Measurements from ENCODE around the gene COQ2. TPM values are rescaled to one million over a fixed set of nuclear protein-coding genes. Genes with fewer than 3 reads are reported as not detected.
A peak's percentile ranks its signal among the peaks of the same experiment; 100 is the strongest.
"Not testable (repeated sequence)": the region's sequence is repeated elsewhere in the genome, so short reads cannot be mapped to it uniquely, and the experiment has no call there.

COQ2 gene
- total RNA-seq, 2 donors from 2014 or later: 18.9 to 23.3 TPM

DNA sequence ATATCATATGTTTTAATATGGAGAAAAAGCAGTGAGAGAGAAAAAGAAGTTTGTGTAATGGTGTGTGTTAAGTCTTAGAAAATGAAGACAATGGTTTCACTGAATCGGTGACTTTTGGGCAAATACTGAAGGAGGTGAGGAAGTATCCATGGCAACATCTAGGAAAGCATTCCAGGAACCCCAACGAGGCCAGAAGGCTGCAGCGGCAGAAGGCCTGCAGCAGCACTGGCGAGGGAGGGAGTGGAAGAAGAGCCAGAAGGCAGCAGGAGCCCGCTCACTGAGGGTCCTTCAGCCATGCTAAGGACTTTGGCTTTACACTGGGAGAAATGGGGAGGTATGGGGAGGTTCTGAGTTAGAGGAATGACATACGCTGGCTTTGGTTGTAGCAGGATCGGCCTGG is 26.8 kb downstream of the COQ2 start:
- DNase-seq: no peak
- intact Hi-C loops (cut with DNase I, micrococcal nuclease): no loop called here
- ATAC-seq: no peak

DNA sequence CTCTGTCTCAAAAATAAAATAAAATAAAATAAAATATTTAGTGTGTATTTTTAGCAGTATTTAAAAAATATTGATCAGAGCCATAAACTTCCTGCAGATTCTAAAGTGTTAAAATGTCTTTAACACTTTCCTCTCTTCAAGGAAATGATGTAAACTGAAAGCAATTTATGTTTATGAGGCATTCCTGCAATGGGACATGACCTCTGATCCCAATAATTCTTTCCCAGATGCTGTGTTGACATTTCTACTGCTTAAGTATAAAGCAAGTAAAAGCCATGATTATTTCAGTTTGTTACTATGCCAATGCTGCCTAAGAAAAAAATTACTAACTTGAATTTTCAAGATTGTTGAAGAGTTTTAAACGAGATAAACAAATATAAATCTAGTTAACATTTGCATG is 29.0 kb downstream of the COQ2 start:
- intact Hi-C loops (cut with DNase I, micrococcal nuclease): no loop called here
- ATAC-seq: peak; percentile 64
- DNase-seq: no peak

DNA sequence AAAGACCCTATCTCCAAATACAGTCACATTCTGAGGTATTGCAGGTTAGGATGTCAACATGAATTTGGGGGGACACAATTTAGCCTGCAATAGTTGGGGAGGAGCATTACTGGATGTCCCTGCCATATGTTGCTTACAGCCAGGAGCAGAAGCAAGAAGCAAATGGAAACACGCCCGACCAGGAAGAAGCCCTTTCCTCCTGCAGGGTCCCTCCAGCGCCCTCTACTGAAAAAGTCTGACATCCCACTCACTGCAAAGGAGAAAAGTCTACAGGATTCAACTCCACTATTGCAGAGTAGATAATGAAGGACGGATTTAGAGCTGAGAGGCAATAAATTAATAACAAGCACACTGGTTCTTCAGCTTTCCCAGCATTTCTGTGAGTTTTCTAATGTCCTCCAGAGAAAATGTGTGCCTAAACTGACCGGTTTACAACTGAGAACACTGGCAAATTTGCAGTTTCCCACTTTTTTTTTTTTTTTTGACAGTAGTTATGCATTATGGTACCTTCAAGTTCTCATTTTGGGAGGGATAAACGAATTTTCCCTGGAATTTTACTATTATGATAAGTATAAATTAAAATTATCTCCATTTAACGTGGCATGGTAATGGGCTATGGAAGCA is 31.7 kb downstream of the COQ2 start:
- DNase-seq (peak; percentile 85 to 89), ATAC-seq (peak; percentile 48)
- intact Hi-C loops (cut with DNase I, micrococcal nuclease): loop anchor here in 1 of 2 donors (5.0 kb wide), 1 partner anchor 181 kb away; no protein-coding TSS in a partner anchor

DNA sequence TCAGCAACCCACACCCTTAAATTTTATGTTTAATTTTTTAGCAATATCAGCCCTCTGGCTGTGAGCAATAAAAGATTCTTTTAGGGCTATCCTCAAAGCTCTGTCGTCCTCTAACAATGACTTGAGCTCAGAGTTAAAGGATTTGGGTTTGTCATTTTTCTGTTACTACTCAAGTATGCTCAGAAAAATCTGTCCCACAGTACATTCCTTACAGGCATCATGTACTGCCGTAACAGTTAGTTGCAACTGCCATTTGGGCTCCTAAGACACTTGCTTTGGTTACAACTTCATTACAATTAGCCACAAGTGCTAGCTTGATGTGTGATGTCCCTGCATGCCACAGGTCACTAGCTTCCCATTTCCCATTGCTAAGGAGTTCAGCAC is 33.2 kb downstream of the COQ2 start:
- intact Hi-C loops (cut with DNase I, micrococcal nuclease): loop anchor here in 1 of 2 donors (5.0 kb wide), 1 partner anchor 179 kb away; no protein-coding TSS in a partner anchor
- ATAC-seq (no peak), DNase-seq (no peak)

DNA sequence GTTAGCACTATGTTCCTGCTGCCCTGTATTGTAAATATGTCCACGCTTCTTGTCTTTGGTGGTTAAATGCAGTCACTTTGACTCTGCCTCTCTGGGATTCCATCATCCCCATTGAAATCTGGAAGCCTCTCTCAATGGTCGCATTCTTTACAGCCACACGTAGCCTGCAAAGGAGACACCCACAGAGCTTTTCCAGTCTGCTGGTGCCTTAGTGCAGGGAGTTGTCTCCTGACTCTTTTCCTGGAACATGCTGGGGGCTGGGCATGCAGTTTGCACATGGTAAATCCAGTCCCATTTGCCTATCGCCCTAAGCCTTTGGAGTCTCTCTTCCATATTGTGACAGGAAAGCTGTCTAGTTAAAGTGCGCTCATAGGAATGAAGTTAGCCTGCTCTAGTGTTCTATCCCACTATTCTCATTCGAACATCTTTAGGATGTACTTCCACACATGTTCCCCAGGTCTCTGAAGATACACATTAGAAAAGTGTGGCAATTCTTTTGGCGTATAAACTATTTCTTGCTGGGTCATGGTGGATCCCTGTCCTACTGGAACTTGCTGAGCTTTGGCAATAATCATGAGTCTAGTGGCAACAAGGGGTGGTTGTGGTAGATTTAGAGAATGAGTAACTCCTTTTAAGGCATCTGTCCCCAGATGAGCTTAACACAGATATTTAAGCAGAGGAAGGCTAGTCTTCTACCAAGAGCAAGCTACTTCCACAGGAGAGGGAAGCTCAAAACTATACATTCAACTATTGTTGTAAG is 33.7 kb downstream of the COQ2 start:
- intact Hi-C loops (cut with DNase I, micrococcal nuclease): loop anchor here in 1 of 2 donors (5.0 kb wide), 1 partner anchor 179 kb away; no protein-coding TSS in a partner anchor
- ATAC-seq (no peak), DNase-seq (no peak)

DNA sequence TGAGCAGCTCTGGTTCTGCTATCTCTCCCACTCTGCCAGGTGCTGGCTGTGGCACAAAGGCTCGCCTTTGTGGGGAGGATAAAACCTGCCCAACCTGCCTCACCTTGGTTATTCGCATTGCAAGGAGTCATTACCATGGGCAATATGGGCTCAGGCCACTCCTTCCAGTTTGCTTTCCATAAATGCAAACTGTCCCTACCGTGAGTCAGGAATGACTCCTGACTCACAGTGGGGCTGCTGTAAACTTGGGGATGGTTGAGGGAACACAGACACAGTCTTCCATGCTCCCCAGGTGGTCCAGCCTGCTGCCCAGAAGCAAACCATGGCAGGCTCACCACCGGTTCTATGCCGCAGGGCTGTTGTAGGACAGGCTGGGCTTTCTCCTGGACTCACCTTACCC is 36.1 kb downstream of the COQ2 start:
- DNase-seq: peak; percentile 64 to 79
- intact Hi-C loops (cut with DNase I, micrococcal nuclease): no loop called here
- ATAC-seq: peak; percentile 85

DNA sequence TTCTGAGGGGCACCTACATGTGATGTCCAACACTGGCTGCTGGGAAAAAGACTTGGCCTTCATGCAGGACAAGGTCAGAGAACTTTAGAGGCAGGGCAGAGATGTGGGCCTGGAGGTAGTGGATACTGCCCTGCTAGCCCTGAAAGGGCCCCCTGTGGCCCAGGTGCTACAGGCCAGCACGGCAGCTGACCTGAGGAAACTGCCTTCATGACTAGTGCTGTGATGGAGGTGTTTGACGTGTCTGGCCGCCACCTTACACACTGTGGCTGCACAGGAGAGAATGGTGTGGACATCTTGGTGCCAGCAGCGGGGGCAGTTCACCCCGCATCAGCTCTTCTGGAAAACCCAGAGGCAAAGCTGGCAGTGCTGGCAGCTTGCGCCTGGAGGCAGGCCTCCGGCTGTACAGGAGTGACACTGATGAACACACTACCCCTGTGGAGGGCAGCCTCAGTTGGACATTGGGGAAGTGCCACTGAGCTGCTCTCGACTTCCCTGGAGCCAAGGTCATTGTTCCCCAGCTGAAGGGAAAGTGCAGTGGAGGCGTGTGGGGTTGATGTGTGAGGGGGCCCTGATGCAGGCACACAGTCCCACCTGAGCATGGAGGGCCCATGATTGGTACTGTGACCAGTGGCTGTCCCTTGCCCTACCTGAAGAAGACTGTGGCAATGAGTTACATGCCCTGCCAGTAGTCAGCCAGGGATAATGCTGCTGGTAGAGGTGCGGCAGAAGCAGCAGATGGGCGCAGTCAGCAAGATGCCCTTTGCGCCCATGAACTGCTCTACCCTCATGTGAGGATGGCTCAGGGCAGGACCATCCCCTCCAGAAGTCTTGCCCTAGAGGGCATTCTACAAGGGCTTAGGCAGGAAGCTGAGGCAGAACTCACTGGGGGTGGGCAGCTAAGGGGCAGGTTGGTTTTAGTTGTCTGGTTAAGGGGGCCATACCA is 36.9 kb downstream of the COQ2 start:
- DNase-seq (peak in 1 of 2 donors; percentile 41), ATAC-seq (peak; percentile 74)
- intact Hi-C loops (cut with DNase I, micrococcal nuclease): no loop called here

DNA sequence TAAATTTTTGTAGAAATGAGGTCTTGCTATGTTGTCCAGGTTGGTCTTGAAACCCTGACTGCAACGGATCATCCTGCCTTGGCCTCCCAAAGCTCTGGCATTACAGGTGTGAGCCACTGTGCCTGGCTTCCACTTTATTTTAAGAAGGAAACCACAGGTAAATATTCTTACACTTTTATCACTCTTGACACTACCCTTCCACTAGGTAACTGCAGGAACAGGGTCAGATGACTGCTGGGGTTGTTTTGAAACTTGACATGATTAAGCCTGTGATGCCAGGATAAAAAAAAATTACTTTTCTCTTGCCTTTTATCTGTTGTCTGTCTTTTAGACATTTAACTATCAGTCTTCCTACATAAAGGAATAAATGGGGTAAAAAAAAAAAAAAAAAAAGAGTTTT is 43.5 kb downstream of the COQ2 start:
- peak; percentile 33 for ATAC-seq
- intact Hi-C loops (cut with DNase I, micrococcal nuclease): no loop called here
- DNase-seq: no peak

DNA sequence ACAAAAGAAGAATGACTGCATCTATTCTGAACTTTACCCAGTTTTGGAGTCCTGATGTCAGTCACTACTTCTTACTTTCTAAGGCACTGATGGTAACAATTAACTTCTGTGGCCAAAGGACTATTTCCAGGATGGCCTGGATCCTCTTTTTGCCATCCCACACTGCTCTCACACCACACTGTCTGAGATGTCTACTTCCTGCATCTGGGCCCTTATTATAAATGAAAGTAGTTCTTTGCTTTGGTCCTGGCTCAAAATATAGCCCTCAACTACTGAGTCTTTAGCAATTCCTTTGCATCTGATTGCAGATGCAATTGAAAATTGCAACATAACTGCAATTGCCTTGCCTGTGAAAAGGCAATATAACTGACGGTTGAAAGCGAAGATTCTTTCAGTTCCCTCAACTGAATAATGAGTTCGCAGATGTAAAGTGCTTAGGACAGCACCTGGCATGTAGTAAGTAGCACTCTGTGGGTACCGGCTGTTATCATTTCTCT is 44.2 kb downstream of the COQ2 start:
- peak; percentile 72 for ATAC-seq
- intact Hi-C loops (cut with DNase I, micrococcal nuclease): no loop called here
- DNase-seq: no peak

DNA sequence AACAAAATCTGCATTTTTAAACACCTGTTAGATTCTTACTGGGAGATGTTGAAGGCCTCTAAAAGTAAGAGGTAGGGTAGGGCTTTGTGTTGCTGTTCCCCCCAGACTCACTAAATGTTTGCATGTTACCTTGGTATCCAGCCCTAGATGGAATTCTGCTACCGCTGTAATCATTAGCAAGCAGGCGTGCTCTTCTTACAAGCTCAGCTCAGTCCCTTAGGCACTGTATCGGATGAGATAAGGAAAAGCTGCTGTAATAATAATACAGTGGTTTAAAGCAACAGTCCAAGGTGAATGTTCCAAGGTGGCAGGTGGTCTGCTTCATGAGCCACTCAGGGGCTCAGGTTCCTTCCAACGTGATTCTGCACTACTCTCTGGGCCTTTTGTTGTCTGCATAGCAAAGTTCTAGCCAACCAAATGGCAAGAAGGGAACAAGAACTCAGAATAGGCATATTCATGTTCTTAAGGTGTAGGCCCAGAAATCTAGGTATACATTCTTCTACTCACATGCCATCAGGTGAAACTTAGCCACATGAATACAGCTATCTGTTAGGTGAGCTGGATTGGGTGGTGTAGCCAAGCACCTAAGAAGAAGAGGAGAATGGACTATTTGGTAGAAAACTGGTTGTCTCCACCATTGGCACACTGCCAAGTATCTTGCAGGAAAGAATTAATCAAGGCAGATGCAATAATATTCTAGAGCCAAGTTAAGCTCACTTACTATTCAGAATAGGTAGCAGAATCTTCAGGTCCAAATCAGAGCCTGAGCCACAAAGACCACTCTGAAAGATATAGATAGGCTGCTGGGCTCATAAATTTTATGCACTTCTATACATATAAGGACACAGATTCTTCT is 46.0 kb downstream of the COQ2 start:
- intact Hi-C loops (cut with DNase I, micrococcal nuclease): no loop called here
- no peak for DNase-seq
- ATAC-seq: no peak

DNA sequence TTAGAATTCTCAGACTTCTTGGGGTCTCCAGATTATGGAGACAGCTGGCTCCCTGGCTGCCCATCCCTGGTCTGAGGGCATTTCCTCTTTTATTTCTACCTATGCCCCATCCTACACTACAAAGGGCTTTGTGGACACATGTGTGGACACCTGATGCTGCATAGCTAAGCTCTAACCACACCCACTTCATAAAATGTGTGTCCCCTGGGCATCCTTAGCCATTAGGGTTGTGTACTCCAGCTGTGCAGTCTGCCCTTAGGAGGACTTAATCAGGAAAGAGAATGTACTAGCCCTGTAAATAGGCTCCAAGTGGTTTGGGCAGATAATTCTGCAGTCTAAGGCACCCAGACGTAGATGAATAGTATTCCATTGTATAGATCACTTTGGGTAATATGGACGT is 47.0 kb downstream of the COQ2 start:
- intact Hi-C loops (cut with DNase I, micrococcal nuclease): no loop called here
- ATAC-seq (peak; percentile 43), DNase-seq (no peak)

DNA sequence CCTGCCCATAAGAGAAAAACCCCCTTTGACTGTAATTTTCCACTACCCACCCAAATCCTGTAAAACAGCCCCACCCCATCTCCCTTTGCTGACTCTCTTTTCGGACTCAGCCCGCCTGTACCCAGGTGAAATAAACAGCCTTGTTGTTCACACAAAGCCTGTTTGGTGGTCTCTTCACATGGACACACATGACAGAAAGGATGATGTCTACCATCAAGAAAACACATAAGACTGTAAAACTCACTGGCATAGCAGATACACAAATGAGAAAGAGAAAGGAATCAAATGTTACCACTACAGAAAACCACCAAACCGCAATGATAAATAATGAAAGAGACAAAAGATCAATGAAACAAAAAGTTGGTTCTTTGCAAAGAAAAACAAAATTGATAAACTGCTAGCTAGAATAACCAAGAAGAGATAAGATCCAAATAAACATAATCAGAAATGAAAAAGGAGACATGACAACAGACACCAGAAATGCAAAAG is 48.9 kb downstream of the COQ2 start:
- DNase-seq; ATAC-seq; intact Hi-C loops (cut with DNase I, micrococcal nuclease): not testable (repeated sequence)

DNA sequence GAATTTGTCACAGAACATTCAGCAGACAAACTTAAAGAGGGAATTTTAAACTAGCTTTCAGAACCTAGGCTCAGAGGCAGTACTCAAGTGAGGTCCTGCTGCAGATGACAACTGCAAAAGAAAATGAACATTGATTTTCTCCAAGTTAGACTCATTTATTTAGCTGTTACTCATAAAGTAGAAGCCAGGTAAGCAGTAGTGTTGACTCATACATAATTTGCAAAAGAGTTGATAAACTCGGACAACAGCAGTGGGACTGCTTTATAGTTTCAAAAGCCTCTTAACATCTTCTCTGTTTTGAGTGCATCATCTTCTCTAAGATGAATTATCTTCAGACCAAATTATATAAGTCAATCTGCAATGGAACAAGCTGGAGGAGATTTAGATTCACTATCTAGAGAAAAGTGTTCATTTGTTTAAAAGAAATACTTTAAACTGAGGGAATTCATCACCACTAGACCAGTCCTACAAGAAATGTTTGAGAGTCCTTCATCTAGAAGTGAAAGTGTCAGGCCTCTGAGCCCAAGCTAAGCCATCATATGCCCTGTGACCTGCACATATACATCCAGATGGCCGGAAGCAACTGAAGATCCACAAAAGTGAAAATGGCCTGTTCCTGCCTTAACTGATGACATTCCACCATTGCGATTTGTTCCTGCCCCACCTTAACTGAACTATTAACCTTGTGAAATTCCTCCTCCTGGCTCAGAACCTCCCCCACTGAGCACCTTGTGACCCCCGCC is 49.5 kb downstream of the COQ2 start:
- intact Hi-C loops (cut with DNase I, micrococcal nuclease): no loop called here
- no peak for ATAC-seq
- no peak for DNase-seq

DNA sequence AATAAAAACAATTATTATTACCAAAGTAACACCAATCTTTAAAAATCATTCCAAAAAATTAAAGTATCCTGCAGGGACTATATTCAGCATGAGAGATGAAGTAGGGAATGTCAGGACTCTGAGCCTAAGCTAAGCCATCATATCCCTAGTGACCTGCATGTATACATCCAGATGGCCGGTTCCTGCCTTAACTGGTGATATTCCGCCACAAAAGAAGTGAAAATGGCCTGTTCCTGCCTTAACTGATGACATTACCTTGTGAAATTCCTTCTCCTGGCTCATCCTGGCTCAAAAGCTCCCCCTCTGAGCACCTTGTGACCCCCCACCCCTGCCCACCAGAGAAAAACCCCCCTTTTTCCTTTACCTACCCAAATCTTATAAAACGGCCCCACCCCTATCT is 50.2 kb downstream of the COQ2 start:
- intact Hi-C loops (cut with DNase I, micrococcal nuclease); ATAC-seq; DNase-seq: not testable (repeated sequence)

DNA sequence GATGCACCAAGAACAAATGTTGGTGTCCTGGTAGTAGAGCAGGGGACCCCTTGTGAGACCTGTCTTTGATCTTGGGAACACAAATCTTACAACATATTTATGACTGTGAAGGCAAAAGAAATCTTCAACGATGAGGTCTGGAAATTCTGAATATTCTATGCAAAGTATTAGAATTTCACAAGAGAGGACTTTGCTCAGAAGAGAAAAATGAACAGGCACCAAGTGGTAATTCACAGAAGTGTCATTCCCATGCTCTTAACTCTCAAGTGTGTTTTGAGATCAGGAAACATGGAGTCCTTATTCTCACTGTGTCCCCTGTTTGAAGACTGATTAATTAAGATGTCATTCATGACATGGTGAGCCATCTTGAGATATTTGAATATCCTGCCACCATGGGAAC is 52.5 kb downstream of the COQ2 start:
- ATAC-seq: no peak
- intact Hi-C loops (cut with DNase I, micrococcal nuclease): no loop called here

DNA sequence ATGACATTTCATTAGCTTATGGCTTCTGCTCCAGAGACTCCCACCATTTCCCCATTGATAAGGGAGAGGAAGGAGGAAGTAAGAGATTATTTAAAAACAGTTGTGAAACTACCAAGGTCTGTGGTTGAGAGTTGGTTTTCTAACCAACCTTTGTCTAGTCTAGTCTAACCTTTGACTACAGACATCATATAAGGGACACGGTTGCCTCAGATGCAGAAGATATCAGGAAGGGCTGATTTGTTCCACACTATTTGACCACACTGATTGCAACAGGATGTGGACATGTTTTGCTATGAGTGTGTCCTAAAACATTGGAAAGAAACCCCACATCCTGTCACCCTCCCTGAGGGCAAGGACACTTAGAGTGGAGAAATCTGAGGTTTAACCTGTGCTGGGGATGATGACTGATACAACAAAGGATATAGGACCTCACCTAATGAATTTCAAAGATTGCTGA is 53.0 kb downstream of the COQ2 start:
- ATAC-seq (peak; percentile 56), DNase-seq (no peak)
- intact Hi-C loops (cut with DNase I, micrococcal nuclease): no loop called here

More for the DNA sequence above, 52.5 kb downstream of the COQ2 start:
- DNase-seq: no peak

DNA sequence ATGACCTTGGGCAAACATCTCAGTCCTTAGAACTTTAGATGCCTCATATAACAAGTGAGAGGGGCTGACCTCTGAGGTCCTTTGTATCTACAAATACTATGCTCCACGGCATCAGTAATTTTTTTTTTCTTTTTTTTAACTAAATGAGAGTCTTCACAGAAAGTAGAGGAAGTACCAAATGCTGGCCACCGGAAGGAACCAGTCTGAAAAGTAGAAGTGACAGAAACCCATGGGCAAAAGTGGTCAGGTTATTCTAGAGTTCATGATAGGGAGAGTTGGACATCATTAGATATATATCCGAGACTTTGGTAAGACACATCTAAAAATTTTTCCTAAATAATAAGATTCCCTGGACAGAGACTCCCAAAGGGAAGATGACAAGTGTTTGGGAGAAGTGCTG is 53.7 kb downstream of the COQ2 start:
- no peak for DNase-seq
- no peak for ATAC-seq

More for the DNA sequence above, 53.7 kb downstream of the COQ2 start:
- intact Hi-C loops (cut with DNase I, micrococcal nuclease): no loop called here
